Panc1 (cell line): Measurements from ENCODE around the gene HEPHL1.

ENCODE experiments used
- CTCF ChIP-seq: fragments of 450-650 bp; IDR thresholded peaks from 2 replicates; pipeline ENCODE4 v1.5.1; 2017; ENCODE audit warnings: mild to moderate bottlenecking
- POLR2AphosphoS5 ChIP-seq: IDR thresholded peaks from 2 replicates; pipeline ENCODE4 v1.6.1; 2012; ENCODE audit warnings: mild to moderate bottlenecking, low read depth, low read length, moderate library complexity
- REST ChIP-seq, 2 experiments: IDR thresholded peaks; 2 replicates each; pipeline ENCODE4 v1.6.1; 2011 to 2012; ENCODE audit warnings: low read depth in 2 of 2, control low read depth in 1 of 2, low read length in 1 of 2, mild to moderate bottlenecking in 1 of 2, moderate library complexity in 1 of 2; ENCODE audit not compliant: insufficient read depth in 1 of 2

GRCh38 chr11:94024547-94024946 lies 3.4 kb downstream of the HEPHL1 start:
- TF ChIP-seq CTCF (no peak), POLR2AphosphoS5 (no peak), REST (IDR thresholded peaks at IDR 0.05; ENCODE audit: insufficient read depth in 1 of 2, low read depth in 2 of 2, low read length in 1 of 2) (no peak)
